H1 (cell line): Measurements from ENCODE around the gene GMPR2. TPM values are rescaled to one million over a fixed set of nuclear protein-coding genes. Genes with fewer than 3 reads are reported as not detected.
A peak's percentile ranks its signal among the peaks of the same experiment; 100 is the strongest.

Source experiments
- CTCF ChIA-PET: fragments of 300-600 bp; sonication (Branson Sonifier 250); formaldehyde crosslinking; loops from one replicate; lab custom pipeline; 2021; ENCODE audit not compliant: partially characterized antibody; lab: Charles Lee
- POLR2A ChIA-PET: fragments of 300-600 bp; sonication (Branson Sonifier 250); formaldehyde crosslinking; loops from one replicate; lab custom pipeline; 2021; ENCODE audit warnings: inconsistent platforms; ENCODE audit not compliant: partially characterized antibody; lab: Charles Lee
- DNase-seq, 2 experiments: peaks; one replicate each; pipeline versions ENCODE4 v3.0.0 to v3.0.0-alpha.2; 2010 to 2022; ENCODE audit warnings: low spot score in 2 of 2, low read depth in 1 of 2, mixed read lengths in 1 of 2
- FAIRE-seq: peaks from 2 replicates; lab custom pipeline; 2011; peaks lifted over from hg19 to GRCh38; lab: Jason Lieb, UNC
- H2AFZ ChIP-seq: 2 replicates; pipeline ENCODE4 v1.8.1; 2012; ENCODE audit warnings: low read length, inconsistent platforms
- H2AK5ac ChIP-seq: 2 replicates; pipeline ENCODE4 v1.6.1; 2013; ENCODE audit warnings: low read depth, low read length
- H2BK120ac ChIP-seq: replicated peaks from 2 replicates; pipeline ENCODE3; 2013; ENCODE audit warnings: low read depth, low read length, inconsistent platforms
- H2BK12ac ChIP-seq: 2 replicates; pipeline ENCODE4 v1.6.1; 2013; ENCODE audit warnings: low read depth, low read length
- H2BK15ac ChIP-seq: 2 replicates; pipeline ENCODE4 v1.6.1; 2013; ENCODE audit warnings: low read length
- H2BK20ac ChIP-seq: 2 replicates; pipeline ENCODE4 v1.6.1; 2013; ENCODE audit warnings: low read length
- H2BK5ac ChIP-seq: 2 replicates; pipeline ENCODE4 v1.6.1; 2013; ENCODE audit warnings: low read depth, low read length
- H3K14ac ChIP-seq: 2 replicates; pipeline ENCODE4 v1.6.1; 2013; ENCODE audit warnings: inconsistent platforms; ENCODE audit not compliant: insufficient read length
- H3K18ac ChIP-seq: 2 replicates; pipeline ENCODE4 v1.6.1; 2013; ENCODE audit warnings: low read length; ENCODE audit errors: extremely low read depth
- H3K23ac ChIP-seq: 2 replicates; pipeline ENCODE4 v1.6.1; 2013; ENCODE audit warnings: inconsistent platforms; ENCODE audit not compliant: insufficient read length
- H3K23me2 ChIP-seq: 2 replicates; pipeline ENCODE4 v1.6.1; 2013; ENCODE audit warnings: low read depth, low read length
- H3K27ac ChIP-seq: 2 replicates; pipeline ENCODE4 v1.6.1; 2011; ENCODE audit warnings: low read depth, low read length, inconsistent platforms
- H3K27me3 ChIP-seq, 4 experiments: replicated peaks in 1 of 4; 1 replicate in 1 of 4; 2 replicates in 3 of 4; pipeline versions ENCODE4 v1.6.1 to v1.8.1; 2011 to 2013; ENCODE audit warnings: low read length in 3 of 4, mild to moderate bottlenecking in 3 of 4, inconsistent platforms in 2 of 4, mixed read lengths in 2 of 4, moderate library complexity in 1 of 4; ENCODE audit not compliant: control insufficient read depth in 3 of 4, insufficient read depth in 3 of 4; ENCODE audit errors: extremely low read depth in 1 of 4
- H3K36me3 ChIP-seq, 4 experiments: 2 replicates each; pipeline versions ENCODE4 v1.6.1 to v1.8.1; 2011 to 2013; ENCODE audit warnings: mild to moderate bottlenecking in 4 of 4, low read length in 3 of 4, moderate library complexity in 2 of 4, control low read depth in 1 of 4, inconsistent platforms in 1 of 4; ENCODE audit not compliant: insufficient read depth in 4 of 4, control insufficient read depth in 2 of 4
- H3K4ac ChIP-seq: replicated peaks from 2 replicates; pipeline ENCODE3; 2013; ENCODE audit warnings: low read length, low read depth, mixed read lengths, inconsistent platforms; ENCODE audit not compliant: insufficient read length
- H3K4me1 ChIP-seq, 4 experiments: replicated peaks in 1 of 4; 1 replicate in 1 of 4; 2 replicates in 3 of 4; pipeline versions ENCODE4 v1.6.1 to v1.8.1; 2011 to 2013; ENCODE audit warnings: low read length in 3 of 4, inconsistent platforms in 2 of 4, mixed read lengths in 1 of 4; ENCODE audit not compliant: insufficient read depth in 4 of 4, control insufficient read depth in 3 of 4
- H3K4me2 ChIP-seq, 2 experiments: 2 replicates each; pipeline versions ENCODE4 v1.6.1 to v1.8.1; 2011 to 2013; ENCODE audit warnings: low read depth in 2 of 2, low read length in 2 of 2, control low read depth in 1 of 2, inconsistent platforms in 1 of 2, mild to moderate bottlenecking in 1 of 2; ENCODE audit not compliant: insufficient read depth in 1 of 2
- H3K4me3 ChIP-seq, 4 experiments: fragments of 200-600, 300-600 bp in 1 of 4; sonication (generic), shearing (Covaris generic), sonication (Bioruptor Twin) in 1 of 4; 2 replicates each; pipeline versions ENCODE4 v1.5.1 to v1.8.1; 2011 to 2016; ENCODE audit warnings: low read length in 4 of 4, low read depth in 3 of 4, control low read depth in 2 of 4, inconsistent platforms in 2 of 4, mild to moderate bottlenecking in 2 of 4, mixed read lengths in 1 of 4, moderate library complexity in 1 of 4; ENCODE audit not compliant: insufficient read depth in 2 of 4; ENCODE audit errors: extremely low read depth in 1 of 4
- H3K56ac ChIP-seq: replicated peaks from 2 replicates; pipeline ENCODE3; 2013; ENCODE audit warnings: low read depth, mild to moderate bottlenecking, mixed read lengths, low read length, inconsistent platforms; ENCODE audit not compliant: insufficient read length
- H3K79me1 ChIP-seq: 2 replicates; pipeline ENCODE4 v1.6.1; 2013; ENCODE audit warnings: low read depth, low read length, control low read depth
- H3K79me2 ChIP-seq, 2 experiments: 2 replicates each; pipeline versions ENCODE4 v1.6.1 to v1.8.1; 2012 to 2013; ENCODE audit warnings: low read length in 2 of 2, mild to moderate bottlenecking in 2 of 2, inconsistent platforms in 1 of 2; ENCODE audit not compliant: insufficient read depth in 2 of 2, control insufficient read depth in 1 of 2
- H3K9ac ChIP-seq, 4 experiments: replicated peaks in 1 of 4; 1 replicate in 1 of 4; 2 replicates in 3 of 4; pipeline versions ENCODE4 v1.6.1 to v1.8.1; 2011 to 2013; ENCODE audit warnings: low read depth in 3 of 4, low read length in 3 of 4, control low read depth in 2 of 4, mild to moderate bottlenecking in 2 of 4, moderate library complexity in 2 of 4, inconsistent platforms in 1 of 4; ENCODE audit errors: extremely low read depth in 1 of 4
- H3K9me3 ChIP-seq, 2 experiments: 2 replicates each; pipeline versions ENCODE4 v1.6.1 to v1.8.1; 2012 to 2013; ENCODE audit warnings: mild to moderate bottlenecking in 2 of 2, moderate library complexity in 2 of 2, control low read depth in 1 of 2, inconsistent platforms in 1 of 2, low read depth in 1 of 2, low read length in 1 of 2, mixed read lengths in 1 of 2; ENCODE audit not compliant: insufficient read depth in 2 of 2
- H4K20me1 ChIP-seq, 2 experiments: replicated peaks in 1 of 2; 2 replicates each; pipeline versions ENCODE3 to v1.8.1; 2011 to 2013; ENCODE audit warnings: inconsistent platforms in 2 of 2, low read length in 2 of 2, mild to moderate bottlenecking in 1 of 2; ENCODE audit not compliant: insufficient read depth in 2 of 2, control insufficient read depth in 1 of 2
- H4K5ac ChIP-seq: 2 replicates; pipeline ENCODE4 v1.6.1; 2013; ENCODE audit warnings: low read length, low read depth, mixed read lengths, inconsistent platforms; ENCODE audit not compliant: insufficient read length
- H4K8ac ChIP-seq: 2 replicates; pipeline ENCODE4 v1.8.0; 2013; ENCODE audit warnings: mild to moderate bottlenecking, moderate library complexity, low read length, inconsistent platforms; ENCODE audit not compliant: insufficient read depth; ENCODE audit errors: extremely low read depth
- H4K91ac ChIP-seq: replicated peaks from 2 replicates; pipeline ENCODE3; 2013; ENCODE audit warnings: low read length, mixed read lengths, inconsistent platforms; ENCODE audit not compliant: insufficient read length
- BRCA1 ChIP-seq: IDR thresholded peaks from 2 replicates; pipeline ENCODE4 v1.6.1; 2012; ENCODE audit warnings: low read depth, low read length, improper control_type of control experiment
- POLR2A ChIP-seq, 2 experiments: IDR thresholded peaks; 1 replicate in 1 of 2; 2 replicates in 1 of 2; pipeline ENCODE4 v1.6.1; 2011; ENCODE audit warnings: low read depth in 2 of 2, low read length in 2 of 2, mild to moderate bottlenecking in 2 of 2; ENCODE audit errors: control extremely low read depth in 1 of 2
- RBBP5 ChIP-seq: IDR thresholded peaks from 2 replicates; pipeline ENCODE4 v1.7.1; 2012; ENCODE audit warnings: low read depth, mild to moderate bottlenecking, inconsistent platforms, low read length, moderate library complexity, borderline replicate concordance
- TAF1 ChIP-seq: IDR thresholded peaks from 2 replicates; pipeline ENCODE4 v1.6.1; 2011; ENCODE audit warnings: mild to moderate bottlenecking, low read depth, low read length
- WGBS, 2 experiments: shearing (Covaris generic) in 1 of 2; methylation state at CpG; one replicate each; pipeline versions ENCODE4 v1.1.6 to v1.1.7; 2013 to 2015; ENCODE audit warnings: low lambda C conversion rate in 2 of 2, mixed read lengths in 2 of 2, inconsistent platforms in 1 of 2, low coverage in 1 of 2, missing lambda C conversion rate in 1 of 2; ENCODE audit not compliant: insufficient replicate concordance in 2 of 2, insufficient coverage in 1 of 2, insufficient read length in 1 of 2; ENCODE audit errors: extremely low coverage in 1 of 2, missing lambda C conversion rate in 1 of 2; 5-methylcytosine and 5-hydroxymethylcytosine counted together
- polyA plus RNA-seq, 7 experiments: library from polyadenylated mRNA; depleted of rRNA in 3 of 7; stranded (reverse) in 5 of 7; unstranded in 2 of 7; fragments of >200 nt in 5 of 7; fragments of 200-250 nt in 2 of 7; gene quantifications; 1 replicate in 5 of 7; 2 replicates in 1 of 7; 4 replicates in 1 of 7; pipeline versions ENCODE4 v1.2.1 to v1.2.3, GENCODE V29; 2011 to 2013; ENCODE audit warnings: missing spikeins in 2 of 7, mixed read lengths in 2 of 7
- total RNA-seq: library from RNA; stranded (reverse); fragmentation: NEBNext Ultra II Directional; extraction: Animal tissue kit (Norgen Biotek cat#: 25700); gene quantifications from 2 replicates; pipeline ENCODE4 v1.2.1, GENCODE V29; 2021

Gene GMPR2
- total and polyA plus RNA-seq, 2 of the 8 experiments (the other 6 are each of a cell fraction or from before 2014, with no cell fraction given), result 61.6 to 85.3 TPM

DNA sequence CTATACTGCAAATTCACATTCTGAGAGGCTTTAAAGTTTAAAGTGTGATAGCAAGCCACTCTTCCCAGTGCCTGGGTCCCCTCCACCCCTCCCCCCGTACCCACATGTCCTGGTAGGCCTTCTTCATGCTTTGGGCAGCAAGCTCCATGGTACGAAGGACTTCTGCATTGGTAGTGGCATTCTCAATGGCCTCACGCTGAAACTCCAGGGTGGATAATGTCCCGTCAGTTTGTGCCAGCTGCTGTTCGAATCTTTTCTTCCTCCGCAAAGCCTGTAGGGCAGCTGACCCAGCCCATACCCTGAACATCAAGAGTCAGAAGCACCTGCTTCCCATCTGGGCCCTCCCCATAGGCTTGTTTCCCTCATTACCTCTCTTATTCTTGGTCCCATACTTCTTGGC lies 21.4 kb upstream of the GMPR2 start:
- POLR2A ChIA-PET, result interaction anchor here (0.9 to 11.1 kb wide), 5 partner anchors 12 to 42 kb away, joined by 3 to 119 read pairs (median 22); partner anchors contain the start of genes IPO4 and TM9SF1

More for the DNA sequence above, 21.4 kb upstream of the GMPR2 start:
- Histone ChIP-seq H2BK15ac (no peak overlapping the region), H3K4ac (no peak overlapping the region), H3K79me2 (peaks cover 0 to 3% of the 10 kb centered on the region in 2 experiments; a peak in 1 of 4 replicates), H4K91ac (no peak overlapping the region), H2BK5ac (no peak overlapping the region), H3K56ac (no peak overlapping the region), H3K4me1 (peaks cover 0 to 5% (median 2%) of the 10 kb centered on the region in 4 experiments; a peak in 1 of 7 replicates), H2AK5ac (no peak overlapping the region), H3K23me2 (peaks cover 8% of the 10 kb centered on the region), H2BK20ac (no peak overlapping the region), H3K9ac (no peak overlapping the region; a peak in 1 of 7 replicates), H4K8ac (no peak overlapping the region), H4K20me1 (no peaks in the 10 kb centered on the region), H2BK120ac (no peak overlapping the region), H3K4me3 (no peak overlapping the region), H2BK12ac (no peak overlapping the region), H3K18ac (no peak overlapping the region), H3K36me3 (peaks cover 17 to 36% (median 29%) of the 10 kb centered on the region in 4 experiments; a peak in 7 of 8 replicates)
- 89% methylated on average over 6 of the region's 6 CpGs; no CpG with 5 or more reads in 1 of the 2 experiments for WGBS, 2 experiments
- CTCF ChIA-PET, result interaction anchor here (0.9 kb wide), 1 partner anchor 59 kb away, joined by 3 read pairs; no protein-coding TSS in a partner anchor
- DNase-seq (no peak), FAIRE-seq (no peak)
- peak in 1 of 2 experiments; percentile 29; a peak in 1 of 3 replicates for TF ChIP-seq POLR2A (IDR thresholded peaks at IDR 0.05; ENCODE audit: control extremely low read depth in 1 of 2, low read depth in 2 of 2, low read length in 2 of 2)
- TF ChIP-seq BRCA1, result no peak
- no peak for TF ChIP-seq TAF1
- TF ChIP-seq RBBP5, result no peak
- TF ChIP-seq, all 59 proteins: peak for 1
- no peak overlapping the region for H3K23ac ChIP-seq
- no peak overlapping the region for H2AFZ ChIP-seq
- H3K79me1 ChIP-seq, result no peaks in the 10 kb centered on the region
- H3K27me3 ChIP-seq, result no peaks in the 10 kb centered on the region
- no peak overlapping the region for H3K14ac ChIP-seq
- H3K4me2 ChIP-seq, result no peak overlapping the region
- no peak overlapping the region for H4K5ac ChIP-seq
- no peaks in the 10 kb centered on the region for H3K9me3 ChIP-seq
- H3K27ac ChIP-seq, result no peak overlapping the region
